ENCODE measurements around the gene NEAT1.

- no peak for TF ChIP-seq FOXM1 (IDR thresholded peaks at IDR 0.05; ENCODE audit: borderline replicate concordance)
- no peak for TF ChIP-seq TARDBP (IDR thresholded peaks at IDR 0.05)
- TF ChIP-seq CTBP1 (IDR thresholded peaks at IDR 0.05; ENCODE audit: borderline replicate concordance): no peak
- TF ChIP-seq ELF4 (IDR thresholded peaks at IDR 0.05): no peak
- no peak for TF ChIP-seq SUZ12 (IDR thresholded peaks at IDR 0.05)
Measured at GRCh38 chr11:65404210-65404609, 18.4 kb upstream of the NEAT1 start.

Measured in HEK293T (cell line).